Colonic mucosa (tissue), 4 donors: ENCODE results near the gene KRTAP9-9. TPM values are rescaled to one million over a fixed set of nuclear protein-coding genes. Genes with fewer than 3 reads are reported as not detected.

Experiments used
- DNase-seq: peaks from one replicate; pipeline ENCODE4 v3.0.0-alpha.2; 2020
- H3K27ac ChIP-seq: fragments of 200-600 bp; one replicate; pipeline ENCODE4 v1.8.0; 2021
- H3K27me3 ChIP-seq: fragments of 200-600 bp; one replicate; pipeline ENCODE4 v1.8.0; 2021
- H3K36me3 ChIP-seq: fragments of 200-600 bp; one replicate; pipeline ENCODE4 v1.8.0; 2021
- H3K4me1 ChIP-seq: fragments of 200-600 bp; one replicate; pipeline ENCODE4 v1.8.0; 2021; ENCODE audit warnings: mild to moderate bottlenecking
- H3K4me3 ChIP-seq: fragments of 200-600 bp; one replicate; pipeline ENCODE4 v1.8.0; 2021
- H3K9ac ChIP-seq, 2 donors: one replicate each; pipeline ENCODE4 v1.7.0; 2013; ENCODE audit warnings: control low read depth in 2 of 2, low read depth in 2 of 2, low read length in 2 of 2
- H3K9me3 ChIP-seq: fragments of 200-600 bp; one replicate; pipeline ENCODE4 v1.8.0; 2021
- intact Hi-C: fragments of 100-400 bp; cut with DNase I; formaldehyde crosslinking; loops from one replicate; pipeline ENCODE4 v1.14.1; 2022
- total RNA-seq, 2 donors: library from RNA; stranded (reverse); fragmentation: NEBNext Ultra II Directional in 1 of 2; extraction: Animal tissue kit (Norgen Biotek cat#: 25700) in 1 of 2; gene quantifications; one replicate each; pipeline ENCODE4 v1.2.1, GENCODE V29; 2021
- TF ChIP-seq, protein P1 (sequence below): fragments of 200-600 bp; IDR thresholded peaks from one replicate; pipeline ENCODE4 v1.8.0; 2022; ENCODE audit warnings: antibody characterized with exemption, mild to moderate bottlenecking
- donor health status: healthy.
- donor health status: DM: no; HTN: no; CAD: no.
- donor health status: DM: no; HTN: no; CAD: no.

The KRTAP9-9 gene
- total RNA-seq, 2 donors from 2014 or later = not detected

DNA sequence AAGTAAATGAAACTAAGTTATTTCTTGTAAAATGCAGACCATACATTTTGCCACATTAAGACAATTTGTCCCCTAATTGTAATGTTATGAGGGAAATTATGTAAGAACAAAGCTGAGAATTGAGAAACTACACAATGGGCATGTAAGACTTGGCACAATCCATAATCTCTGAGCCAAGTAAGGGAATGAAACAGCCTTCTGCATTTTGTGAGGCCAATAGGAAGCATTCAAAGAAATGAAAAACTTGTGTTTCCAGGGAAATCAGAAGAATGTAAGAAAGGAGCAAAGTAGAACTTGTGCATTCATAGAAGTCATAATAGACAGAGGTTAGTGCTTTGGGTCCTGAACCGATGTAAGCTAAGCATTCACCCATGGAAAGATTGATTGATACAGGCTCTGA, 3.9 kb upstream of the KRTAP9-9 start:
- H3K36me3 ChIP-seq = no peaks in the 10 kb centered on the region
- DNase-seq = no peak
- intact Hi-C loops = no loop called here
- no peak overlapping the region for H3K27ac ChIP-seq
- no peak overlapping the region for H3K4me3 ChIP-seq
- no peaks in the 10 kb centered on the region for H3K4me1 ChIP-seq
- H3K9ac ChIP-seq = no peak overlapping the region
- H3K9me3 ChIP-seq = no peaks in the 10 kb centered on the region
- no peaks in the 10 kb centered on the region for H3K27me3 ChIP-seq
- TF ChIP-seq, protein P1, sequence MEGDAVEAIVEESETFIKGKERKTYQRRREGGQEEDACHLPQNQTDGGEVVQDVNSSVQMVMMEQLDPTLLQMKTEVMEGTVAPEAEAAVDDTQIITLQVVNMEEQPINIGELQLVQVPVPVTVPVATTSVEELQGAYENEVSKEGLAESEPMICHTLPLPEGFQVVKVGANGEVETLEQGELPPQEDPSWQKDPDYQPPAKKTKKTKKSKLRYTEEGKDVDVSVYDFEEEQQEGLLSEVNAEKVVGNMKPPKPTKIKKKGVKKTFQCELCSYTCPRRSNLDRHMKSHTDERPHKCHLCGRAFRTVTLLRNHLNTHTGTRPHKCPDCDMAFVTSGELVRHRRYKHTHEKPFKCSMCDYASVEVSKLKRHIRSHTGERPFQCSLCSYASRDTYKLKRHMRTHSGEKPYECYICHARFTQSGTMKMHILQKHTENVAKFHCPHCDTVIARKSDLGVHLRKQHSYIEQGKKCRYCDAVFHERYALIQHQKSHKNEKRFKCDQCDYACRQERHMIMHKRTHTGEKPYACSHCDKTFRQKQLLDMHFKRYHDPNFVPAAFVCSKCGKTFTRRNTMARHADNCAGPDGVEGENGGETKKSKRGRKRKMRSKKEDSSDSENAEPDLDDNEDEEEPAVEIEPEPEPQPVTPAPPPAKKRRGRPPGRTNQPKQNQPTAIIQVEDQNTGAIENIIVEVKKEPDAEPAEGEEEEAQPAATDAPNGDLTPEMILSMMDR = no peak

DNA sequence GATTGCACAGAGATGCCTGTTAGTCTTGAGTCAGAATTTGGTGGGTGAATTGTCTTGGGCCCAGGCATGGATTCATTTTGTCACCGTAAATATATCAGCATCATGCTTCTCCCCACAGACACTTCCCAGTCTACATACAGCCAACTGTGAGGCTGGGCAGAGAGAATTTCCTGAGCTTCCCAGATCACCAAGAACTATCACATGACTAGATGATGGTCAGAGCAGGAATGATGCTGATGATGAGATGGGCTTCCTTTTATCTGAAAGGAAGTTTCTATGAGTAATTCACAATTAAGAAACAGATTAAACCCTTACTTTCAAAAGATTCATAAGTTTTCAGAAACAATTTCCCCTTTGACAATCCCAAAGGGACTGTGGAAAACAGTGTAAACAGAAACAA, 323 bp upstream of the KRTAP9-9 start:
- H3K9ac ChIP-seq = no peak overlapping the region
- no peaks in the 10 kb centered on the region for H3K36me3 ChIP-seq
- H3K4me1 ChIP-seq = no peaks in the 10 kb centered on the region
- no peaks in the 10 kb centered on the region for H3K27me3 ChIP-seq
- TF ChIP-seq, protein P1 = no peak
- H3K9me3 ChIP-seq = no peaks in the 10 kb centered on the region
- intact Hi-C loops = no loop called here
- no peak for DNase-seq
- no peak overlapping the region for H3K4me3 ChIP-seq
- H3K27ac ChIP-seq = no peak overlapping the region

DNA sequence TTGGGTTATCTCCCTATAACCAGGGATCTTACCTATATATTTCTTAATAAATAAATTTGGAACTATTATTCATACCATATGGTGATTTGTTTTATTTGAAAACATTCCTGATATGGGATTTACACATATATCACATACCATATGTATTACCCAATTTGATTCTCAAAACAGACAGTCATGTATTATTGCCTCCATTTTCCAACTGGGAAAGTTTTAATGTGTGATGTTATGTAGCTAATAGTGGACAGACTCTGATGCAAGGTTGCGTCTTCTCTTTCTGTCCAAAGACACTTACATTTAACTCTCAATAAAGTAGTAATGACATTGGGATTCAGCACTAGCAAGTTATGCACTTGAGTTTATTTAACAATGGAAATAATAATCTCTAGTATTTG, 1.1 kb downstream of the KRTAP9-9 start:
- no peak overlapping the region for H3K27ac ChIP-seq
- H3K9ac ChIP-seq = no peak overlapping the region
- TF ChIP-seq, protein P1 = no peak
- no peak for DNase-seq
- intact Hi-C loops = no loop called here
- H3K4me1 ChIP-seq = no peaks in the 10 kb centered on the region
- no peaks in the 10 kb centered on the region for H3K36me3 ChIP-seq
- no peaks in the 10 kb centered on the region for H3K9me3 ChIP-seq
- no peaks in the 10 kb centered on the region for H3K27me3 ChIP-seq
- no peak overlapping the region for H3K4me3 ChIP-seq

DNA sequence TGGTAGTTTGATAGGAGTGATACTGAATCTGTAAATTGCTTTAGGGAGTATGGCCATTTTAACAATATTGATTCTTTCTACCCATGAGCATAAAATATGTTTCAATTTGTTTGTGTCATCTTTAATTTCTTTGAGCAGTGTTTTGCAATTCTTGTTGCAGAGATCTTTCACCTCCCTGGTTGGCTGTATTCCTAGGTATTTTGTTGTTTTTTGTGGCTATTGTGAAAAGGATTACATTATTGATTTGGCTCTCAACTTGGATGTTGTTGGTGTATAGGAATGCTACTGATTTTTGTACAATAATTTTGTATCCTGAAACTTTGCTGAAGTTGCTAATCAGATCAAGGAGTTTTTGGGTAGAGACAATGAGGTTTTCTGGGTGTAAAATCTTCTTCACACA, 3.2 kb downstream of the KRTAP9-9 start:
- no peak overlapping the region for H3K9ac ChIP-seq
- H3K27me3 ChIP-seq = no peaks in the 10 kb centered on the region
- no peak for DNase-seq
- intact Hi-C loops = no loop called here
- H3K36me3 ChIP-seq = no peaks in the 10 kb centered on the region
- no peaks in the 10 kb centered on the region for H3K9me3 ChIP-seq
- no peak overlapping the region for H3K4me3 ChIP-seq
- TF ChIP-seq, protein P1 = no peak
- H3K27ac ChIP-seq = no peak overlapping the region
- H3K4me1 ChIP-seq = no peaks in the 10 kb centered on the region

DNA sequence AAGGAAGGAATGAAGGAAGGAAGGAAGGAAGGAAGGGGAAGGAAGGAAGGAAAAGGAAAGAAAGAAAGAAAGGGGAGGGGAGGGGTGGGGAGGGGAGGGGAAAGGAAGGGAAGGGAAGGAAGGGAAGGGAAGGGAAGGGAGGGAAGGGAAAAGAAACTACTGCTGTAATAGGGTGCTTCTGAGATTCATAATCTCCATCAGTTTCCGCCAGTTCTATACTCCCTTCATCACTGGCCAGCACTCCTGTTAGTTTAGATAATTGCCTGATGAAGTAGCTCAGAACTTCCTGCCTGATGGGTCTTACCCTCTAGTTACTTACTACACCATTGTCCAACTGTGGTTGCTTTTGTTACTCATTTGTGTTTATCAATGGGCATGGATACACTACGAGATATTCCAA, 8.0 kb downstream of the KRTAP9-9 start:
- Histone ChIP-seq H3K9ac (no peak overlapping the region), H3K36me3 (no peaks in the 10 kb centered on the region), H3K4me3 (no peak overlapping the region), H3K27ac (no peak overlapping the region), H3K27me3 (no peaks in the 10 kb centered on the region), H3K9me3 (no peaks in the 10 kb centered on the region), H3K4me1 (no peaks in the 10 kb centered on the region)
- intact Hi-C loops = no loop called here
- no peak for DNase-seq
- TF ChIP-seq, protein P1 = no peak

DNA sequence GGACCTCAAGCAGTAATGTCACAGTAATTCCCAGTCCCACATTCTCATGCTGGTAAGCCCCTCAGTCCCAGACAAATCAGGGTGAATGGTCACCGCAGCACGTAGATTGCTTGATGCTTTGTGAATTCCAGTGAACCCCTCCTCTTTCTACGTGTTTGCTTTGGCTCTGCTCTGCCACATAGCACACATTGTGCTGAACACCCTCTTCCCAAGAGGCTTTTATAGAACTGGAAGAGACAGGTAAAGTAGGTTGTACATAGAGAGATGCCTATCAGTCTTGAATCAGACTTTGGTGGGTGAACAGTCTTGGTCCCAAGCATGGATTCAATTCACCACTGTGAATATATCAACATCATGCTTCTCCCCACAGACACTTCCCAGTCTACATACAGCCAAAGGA, 9.4 kb downstream of the KRTAP9-9 start:
- Histone ChIP-seq H3K36me3 (no peaks in the 10 kb centered on the region), H3K4me1 (no peaks in the 10 kb centered on the region), H3K9ac (no peak overlapping the region), H3K9me3 (no peaks in the 10 kb centered on the region), H3K4me3 (no peak overlapping the region), H3K27me3 (no peaks in the 10 kb centered on the region), H3K27ac (no peak overlapping the region)
- intact Hi-C loops = loop anchor here (2.0 kb wide), 1 partner anchor 14 kb away; no protein-coding TSS in a partner anchor
- TF ChIP-seq, protein P1 = no peak
- DNase-seq = no peak
